Adrenal gland (tissue), 12 donors: ENCODE data around the gene PLD5. TPM values are rescaled to one million over a fixed set of nuclear protein-coding genes. Genes with fewer than 3 reads are reported as not detected.

Experiments
- DNase-seq, 7 donors: peaks; one replicate each; pipeline ENCODE4 v3.0.0-alpha.2; 2019 to 2020
- H3K27ac ChIP-seq, 5 donors: fragments of 200-600 bp; sonication (generic) in 4 of 5; 1 replicate in 3 of 5; 2 replicates in 2 of 5; pipeline versions ENCODE4 v1.5.1 to v1.8.0; 2016 to 2020; ENCODE audit warnings: mild to moderate bottlenecking in 1 of 5
- H3K27me3 ChIP-seq: fragments of 200-600 bp; 2 replicates; pipeline ENCODE4 v1.8.0; 2021
- H3K36me3 ChIP-seq, 2 donors: fragments of 200-600 bp; replicated peaks in 1 of 2; 1 replicate in 1 of 2; 2 replicates in 1 of 2; pipeline versions ENCODE4 v1.5.1 to v1.8.0; 2018 to 2022
- H3K4me1 ChIP-seq, 2 donors: fragments of 200-600 bp; replicated peaks in 1 of 2; 1 replicate in 1 of 2; 2 replicates in 1 of 2; pipeline versions ENCODE4 v1.5.1 to v1.8.0; 2018 to 2021
- H3K4me3 ChIP-seq, 4 donors: fragments of 200-600 bp; sonication (generic) in 3 of 4; one replicate each; pipeline ENCODE4 v1.5.1; 2016 to 2018
- H3K9me3 ChIP-seq, 3 donors: fragments of 200-600 bp; sonication (generic) in 1 of 3; replicated peaks in 1 of 3; 1 replicate in 2 of 3; 2 replicates in 1 of 3; pipeline versions ENCODE4 v1.5.1 to v1.8.0; 2016 to 2021
- CTCF ChIP-seq, 6 experiments: fragments of 450-650 bp in 4 of 6; fragments of 200-600 bp in 2 of 6; sonication (generic) in 1 of 6; IDR thresholded peaks; 1 replicate in 5 of 6; 2 replicates in 1 of 6; pipeline versions ENCODE4 v1.5.1 to v1.8.0; 2016 to 2021; ENCODE audit warnings: antibody characterized with exemption in 6 of 6, mild to moderate bottlenecking in 2 of 6, moderate library complexity in 1 of 6
- POLR2A ChIP-seq, 2 donors: fragments of 450-650 bp; IDR thresholded peaks; one replicate each; pipeline ENCODE4 v1.6.1; 2017; ENCODE audit warnings: antibody characterized with exemption in 2 of 2, mild to moderate bottlenecking in 2 of 2, moderate library complexity in 1 of 2
- WGBS, 4 donors: extraction: QIAGEN DNeasy Blood & Tissue Kit in 2 of 4; methylation state at CpG; one replicate each; pipeline versions ENCODE4 v1.1.5 to v1.1.7; 2013 to 2017; 5-methylcytosine and 5-hydroxymethylcytosine counted together
- intact Hi-C, 2 donors: fragments of 100-400 bp; cut with DNase I; formaldehyde crosslinking; loops; one replicate each; pipeline versions ENCODE4 v1.14.1 to v1.15.0; 2022 to 2023
- polyA plus RNA-seq, 3 donors: library from polyadenylated mRNA; stranded (reverse); fragments of 200-250 nt in 2 of 3; fragments of 350-450 nt in 1 of 3; fragmentation: Illumina TruSeq in 1 of 3; extraction: RNeasy Lipid Tissue Mini Kit (QIAGEN cat#74804) in 1 of 3; gene quantifications; one replicate each; pipeline ENCODE4 v1.2.3, GENCODE V29; 2013 to 2014
- total RNA-seq, 9 donors: library from RNA; depleted of rRNA in 4 of 9; stranded (reverse); fragments of >200 nt in 4 of 9; fragments of 120-200 nt in 1 of 9; fragmentation: NEBNext Ultra II Directional in 1 of 9; extraction: Animal tissue kit (Norgen Biotek cat#: 25700) in 1 of 9; gene quantifications; one replicate each; pipeline versions ENCODE4 v1.1.0 to v1.2.4, GENCODE V29; 2013 to 2023
- donor health status: healthy with polysubstance abuse.
- donor health status: Bipolar disorder and iron deficiency.
- donor health status: DM: yes; HTN: yes; CAD: no.
- donor health status: DM: no; HTN: no; CAD: no.
- donor health status: DM: no; HTN: no; CAD: no.
- donor health status: DM: yes; HTN: yes; CAD: no.

Gene PLD5
- total and polyA plus RNA-seq, 12 donors = 0.24 to 9.6 (median 2.5) TPM

DNA sequence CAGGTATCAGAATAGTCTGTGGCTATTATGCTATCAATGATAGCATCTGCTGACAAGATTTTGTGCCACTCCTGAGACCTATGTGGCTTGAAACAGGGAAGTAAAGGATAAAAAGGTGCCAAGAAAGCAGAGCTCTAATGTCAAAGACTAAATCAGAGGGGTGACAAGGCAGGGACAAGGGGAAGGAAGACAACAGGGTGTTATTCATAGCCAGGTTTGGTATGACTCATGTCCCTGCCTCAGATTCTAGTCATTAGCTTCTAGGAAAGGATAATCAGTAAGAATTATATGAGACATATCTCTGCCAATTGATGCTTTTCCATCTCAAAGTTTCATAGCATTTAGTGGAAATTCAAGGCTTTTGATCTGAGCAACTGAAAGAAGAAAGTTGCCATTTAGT, 31.8 kb upstream of the PLD5 start:
- H3K36me3 ChIP-seq = no peaks in the 10 kb centered on the region
- no peaks in the 10 kb centered on the region for H3K9me3 ChIP-seq
- no peaks in the 10 kb centered on the region for H3K4me1 ChIP-seq
- intact Hi-C loops = no loop called here
- TF ChIP-seq POLR2A (IDR thresholded peaks at IDR 0.05) = no peak
- no peak for TF ChIP-seq CTCF (IDR thresholded peaks at IDR 0.05)
- H3K4me3 ChIP-seq = no peak overlapping the region
- no peaks in the 10 kb centered on the region for H3K27me3 ChIP-seq
- no peak for DNase-seq
- H3K27ac ChIP-seq = no peak overlapping the region

- WGBS, 4 donors = 73 to 85% (median 85%) methylated on average over 6 of the region's 6 CpGs
- Histone ChIP-seq H3K27me3 (no peaks in the 10 kb centered on the region), H3K4me1 (no peaks in the 10 kb centered on the region), H3K36me3 (no peaks in the 10 kb centered on the region), H3K4me3 (no peak overlapping the region), H3K9me3 (no peaks in the 10 kb centered on the region), H3K27ac (no peak overlapping the region)
- intact Hi-C loops = no loop called here
- no peak for TF ChIP-seq POLR2A (IDR thresholded peaks at IDR 0.05)
- TF ChIP-seq CTCF (IDR thresholded peaks at IDR 0.05) = no peak
- DNase-seq = no peak
Measured at GRCh38 chr1:242554577-242554976, 30.1 kb upstream of the PLD5 start.

GRCh38 chr1:242546849-242547729, 22.6 kb upstream of the PLD5 start:
- intact Hi-C loops = no loop called here
- 50 to 56% (median 55%) methylated on average over 6 of the region's 6 CpGs for WGBS, 4 donors
- TF ChIP-seq POLR2A (IDR thresholded peaks at IDR 0.05) (no peak), CTCF (IDR thresholded peaks at IDR 0.05) (no peak)

DNA sequence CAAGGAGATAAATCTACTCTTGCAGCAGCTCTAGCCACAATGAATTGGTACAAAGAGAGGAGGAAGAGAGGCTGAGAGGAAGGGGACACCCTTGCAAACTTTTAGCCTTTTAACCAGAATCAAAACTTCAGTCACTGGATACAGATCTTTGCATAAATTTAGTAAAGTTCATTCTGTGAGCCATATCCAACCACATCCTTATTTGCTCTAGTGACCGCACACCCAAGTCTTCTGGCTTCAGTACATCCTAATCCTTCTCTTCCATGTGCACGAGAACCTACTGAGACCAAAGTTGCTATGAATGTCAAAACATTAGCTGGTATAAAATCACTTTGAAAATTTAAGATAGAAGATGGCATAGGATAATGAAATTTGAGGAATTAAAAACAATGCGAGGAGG, 21.9 kb upstream of the PLD5 start:
- TF ChIP-seq POLR2A (IDR thresholded peaks at IDR 0.05) (no peak), CTCF (IDR thresholded peaks at IDR 0.05) (no peak)
- H3K27ac ChIP-seq = no peak overlapping the region
- no peaks in the 10 kb centered on the region for H3K4me1 ChIP-seq
- no peaks in the 10 kb centered on the region for H3K9me3 ChIP-seq
- no peaks in the 10 kb centered on the region for H3K36me3 ChIP-seq
- no peaks in the 10 kb centered on the region for H3K27me3 ChIP-seq
- no peak for DNase-seq
- H3K4me3 ChIP-seq = no peak overlapping the region
- intact Hi-C loops = no loop called here
- 89 to 95% (median 89%) methylated on average over 3 of the region's 3 CpGs for WGBS, 4 donors

More at GRCh38 chr1:242546849-242547729, 22.6 kb upstream of the PLD5 start:
- no peak overlapping the region for H3K27ac ChIP-seq
- no peaks in the 10 kb centered on the region for H3K36me3 ChIP-seq
- no peaks in the 10 kb centered on the region for H3K27me3 ChIP-seq
- DNase-seq = no peak
- H3K4me1 ChIP-seq = no peaks in the 10 kb centered on the region
- H3K4me3 ChIP-seq = no peak overlapping the region
- H3K9me3 ChIP-seq = no peaks in the 10 kb centered on the region
